ENCODE data around the gene PIN1.
A peak's percentile ranks its signal among the peaks of the same experiment; 100 is the strongest.

DNA sequence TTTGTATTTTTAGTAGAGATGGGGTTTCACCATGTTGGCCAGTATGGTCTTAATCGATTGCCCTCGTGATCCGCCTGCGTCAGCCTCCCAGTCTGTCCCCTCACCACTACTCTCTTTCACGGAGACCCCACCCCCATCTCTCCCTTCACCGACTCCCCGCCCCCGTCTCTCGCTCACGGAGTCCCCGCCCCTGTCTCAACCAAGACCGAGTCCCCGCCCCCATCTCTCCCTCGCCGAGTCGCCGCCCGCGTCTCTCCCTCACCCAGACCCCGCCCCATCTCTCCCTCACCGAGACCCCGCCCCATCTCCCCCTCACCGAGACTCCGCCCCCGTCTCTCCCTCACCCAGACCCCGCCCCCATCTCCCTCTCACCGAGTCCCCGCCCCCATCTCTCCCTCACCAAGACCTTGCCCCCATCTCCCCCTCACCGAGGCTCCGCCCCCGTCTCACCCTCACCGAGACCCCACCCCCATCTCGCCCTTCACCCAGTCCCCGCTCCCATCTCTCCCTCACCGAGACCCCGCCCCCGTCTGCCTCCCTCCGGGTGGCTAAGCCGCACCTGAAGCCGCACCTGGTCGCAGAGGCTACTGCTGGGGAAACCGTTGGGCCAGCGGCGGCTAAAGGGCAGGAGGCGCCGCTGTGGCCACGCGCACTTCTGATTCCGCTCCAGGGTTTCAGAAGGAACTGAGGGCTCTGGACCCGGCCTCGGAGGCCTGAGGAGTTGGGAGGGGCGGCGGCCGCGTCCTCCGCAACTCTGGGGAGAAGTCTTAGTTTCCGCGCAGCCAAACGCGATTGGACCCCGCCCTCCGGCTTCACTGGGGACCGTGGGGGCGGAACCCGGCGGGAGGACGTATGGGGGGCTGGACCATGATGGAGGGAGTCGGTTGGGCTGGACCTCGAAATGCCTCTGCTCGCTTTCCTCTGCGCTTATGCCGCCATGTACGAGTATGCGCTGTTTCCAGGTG is 49.5 kb upstream of the PIN1 start:
- TF ChIP-seq EZH2 (IDR thresholded peaks at IDR 0.05; ENCODE audit: low read depth, low read length, severe bottlenecking) (no peak), CTCF (IDR thresholded peaks at IDR 0.05; ENCODE audit: control extremely low read depth in 1 of 3, insufficient read depth in 1 of 3, low read depth in 1 of 3, low read length in 3 of 3) (no peak), POLR2AphosphoS5 (IDR thresholded peaks at IDR 0.05; ENCODE audit: low read depth, low read length) (peak; percentile 81), POLR2A (IDR thresholded peaks at IDR 0.05; ENCODE audit: control extremely low read depth in 1 of 2, low read depth in 2 of 2, low read length in 2 of 2) (peak; percentile 79 to 82; a peak in 2 of 3 replicates), ZNF274 (IDR thresholded peaks at IDR 0.05; ENCODE audit: borderline replicate concordance, extremely low read depth, low read length) (no peak), EGR1 (IDR thresholded peaks at IDR 0.05; ENCODE audit: borderline replicate concordance, low read depth, low read length) (no peak)
